ENCODE measurements around the gene PTPRN2.
"Not testable (repeated sequence)": the region's sequence is repeated elsewhere in the genome, so short reads cannot be mapped to it uniquely, and the experiment has no call there.

Gene PTPRN2

GRCh38 chr7:157789942-157790341 is 797.7 kb downstream of the PTPRN2 start:
- DNase-seq (ENCODE audit: low spot score), result no peak

- DNase-seq (ENCODE audit: low spot score), result no peak
Measured at GRCh38 chr7:157789094-157789493, 798.5 kb downstream of the PTPRN2 start.

- DNase-seq (ENCODE audit: low spot score), result no peak
Measured at GRCh38 chr7:157788573-157788972, 799.0 kb downstream of the PTPRN2 start.

DNA sequence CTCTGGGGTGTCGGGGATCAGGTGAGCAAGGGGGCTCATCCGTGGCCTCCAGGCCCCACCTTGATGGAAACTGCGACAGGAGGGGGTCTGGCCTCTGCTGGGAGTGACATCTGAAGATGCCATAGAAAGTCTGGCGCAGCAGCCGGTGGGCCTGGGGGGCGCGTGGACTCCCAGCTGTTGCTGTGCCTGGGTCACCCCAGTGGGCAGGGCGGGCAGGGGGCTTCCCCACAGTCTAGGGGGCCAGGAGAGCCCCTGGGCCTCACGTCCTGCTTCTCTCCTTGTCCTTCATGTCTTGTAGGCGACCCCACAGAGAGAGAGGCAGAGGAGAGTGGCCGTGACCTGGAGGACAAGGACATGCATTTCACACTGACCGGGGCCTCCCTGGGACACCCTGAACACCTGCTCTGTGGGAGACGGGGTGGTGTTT is 800.3 kb downstream of the PTPRN2 start:
- DNase-seq (ENCODE audit: low spot score), result no peak

DNA sequence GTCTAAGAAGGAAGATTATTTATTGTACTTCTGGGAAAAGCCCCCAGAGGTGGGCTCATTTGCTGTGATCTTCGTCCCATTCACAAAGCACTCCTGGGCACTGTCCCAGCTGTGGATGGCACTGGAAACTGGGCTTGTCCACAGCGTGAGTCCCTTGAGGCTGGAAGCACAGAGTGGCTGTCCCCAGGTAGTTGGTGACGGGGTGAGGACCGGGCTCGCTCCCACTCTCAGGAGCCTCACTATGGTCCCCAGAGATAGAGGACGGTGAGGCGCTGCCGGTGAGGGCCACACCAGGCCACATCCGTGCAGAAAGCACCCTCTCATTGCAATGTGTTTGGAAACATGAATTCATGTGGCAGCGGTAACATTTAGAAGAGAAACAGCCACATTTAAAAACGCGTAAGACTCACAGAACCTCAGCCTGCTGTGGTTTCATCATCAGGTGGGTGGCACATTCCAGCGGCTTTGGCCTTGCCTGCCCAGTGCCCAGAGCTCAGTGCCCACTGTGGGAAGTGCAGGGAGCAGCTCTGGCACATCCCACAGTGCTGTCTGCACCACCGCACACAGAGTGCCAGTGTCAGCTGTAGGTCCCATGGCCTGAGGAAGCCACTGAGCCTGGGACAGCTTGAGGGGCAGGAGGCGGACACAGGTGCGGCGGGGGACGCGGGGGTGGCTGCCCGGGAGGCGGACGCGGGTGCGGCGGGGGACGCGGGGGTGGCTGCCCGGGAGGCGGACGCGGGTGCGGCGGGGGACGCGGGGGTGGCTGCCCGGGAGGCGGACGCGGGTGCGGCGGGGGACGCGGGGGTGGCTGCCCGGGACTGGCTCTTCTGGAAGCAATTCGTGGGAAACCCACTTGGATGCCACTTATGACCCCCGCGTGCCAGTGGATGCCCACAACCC is 801.0 kb downstream of the PTPRN2 start:
- DNase-seq (ENCODE audit: low spot score), result no peak

- no peak for DNase-seq (ENCODE audit: low spot score)
Measured at GRCh38 chr7:157785486-157786186, 802.0 kb downstream of the PTPRN2 start.

DNA sequence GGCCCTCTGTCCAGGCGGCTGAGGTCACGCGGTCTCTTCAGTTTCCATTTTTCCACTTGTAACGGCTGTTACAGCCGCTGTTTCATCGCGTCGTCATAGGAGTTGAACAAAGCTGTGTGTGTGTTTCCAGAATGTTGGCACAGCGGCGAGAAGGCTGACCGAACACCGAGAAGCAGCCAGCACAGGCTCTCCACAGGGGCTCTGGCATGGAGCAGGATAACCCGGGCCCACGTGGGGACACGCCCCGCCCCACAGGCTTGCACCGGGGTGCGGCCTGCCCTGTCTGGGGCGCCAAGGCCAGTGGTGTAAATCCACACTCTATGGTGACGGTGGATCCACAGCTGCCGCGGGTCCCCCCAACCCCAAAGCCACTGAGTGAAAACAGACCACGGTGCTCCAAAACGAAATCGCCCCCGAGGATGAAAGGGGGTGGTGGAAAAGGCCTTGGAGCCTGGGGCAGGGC is 802.6 kb downstream of the PTPRN2 start:
- no peak for DNase-seq (ENCODE audit: low spot score)

GRCh38 chr7:157784041-157784835 is 803.4 kb downstream of the PTPRN2 start:
- DNase-seq (ENCODE audit: low spot score), result no peak

DNA sequence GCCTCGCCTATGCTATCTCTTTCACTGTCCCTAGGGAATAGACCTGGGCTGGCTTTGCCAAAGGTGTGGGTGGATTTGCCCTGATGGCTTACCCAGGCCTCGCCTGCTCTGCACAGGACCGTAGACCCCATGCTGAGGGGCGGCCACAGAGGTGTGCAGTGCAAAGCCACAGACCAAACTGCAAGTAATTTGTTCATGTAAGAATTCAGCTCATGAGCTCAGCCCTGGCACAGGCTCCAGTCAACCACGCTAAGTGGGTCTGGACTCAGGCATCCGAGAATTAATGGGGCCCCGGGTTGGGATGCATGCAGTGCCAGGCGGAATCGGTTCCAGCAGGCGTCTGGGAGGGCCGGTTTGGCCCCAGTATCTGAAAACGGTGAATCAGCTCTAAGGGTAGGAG is 805.6 kb downstream of the PTPRN2 start:
- no peak for DNase-seq (ENCODE audit: low spot score)

- DNase-seq (ENCODE audit: low spot score), result no peak
Measured at GRCh38 chr7:157780721-157781120, 806.9 kb downstream of the PTPRN2 start.

GRCh38 chr7:157780312-157780711 is 807.3 kb downstream of the PTPRN2 start:
- no peak for DNase-seq (ENCODE audit: low spot score)

DNA sequence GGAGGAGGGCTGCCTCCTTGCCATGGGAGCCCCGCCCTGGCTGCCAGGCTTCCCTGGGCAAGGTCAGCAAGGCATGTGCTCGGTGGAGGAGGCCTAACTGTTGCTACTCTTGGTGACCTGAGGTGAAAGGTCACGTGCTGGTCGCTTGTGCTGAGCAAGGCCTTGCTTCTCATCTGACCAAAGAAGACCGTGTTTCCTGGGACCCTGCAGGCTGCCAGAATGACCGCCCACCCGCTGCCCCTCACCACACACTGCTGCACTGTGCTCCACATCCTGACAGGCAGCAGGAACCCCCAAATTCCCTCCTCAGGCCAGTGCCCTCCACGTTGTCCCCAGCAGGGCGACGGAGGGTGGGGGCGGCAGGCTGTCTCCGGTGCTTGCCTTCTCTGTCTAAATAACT is 808.4 kb downstream of the PTPRN2 start:
- no peak for DNase-seq (ENCODE audit: low spot score)

- DNase-seq (ENCODE audit: low spot score), result not testable (repeated sequence)
Measured at GRCh38 chr7:157777194-157777762, 810.3 kb downstream of the PTPRN2 start.

- DNase-seq (ENCODE audit: low spot score), result no peak
Measured at GRCh38 chr7:157775560-157776332, 811.9 kb downstream of the PTPRN2 start.

DNA sequence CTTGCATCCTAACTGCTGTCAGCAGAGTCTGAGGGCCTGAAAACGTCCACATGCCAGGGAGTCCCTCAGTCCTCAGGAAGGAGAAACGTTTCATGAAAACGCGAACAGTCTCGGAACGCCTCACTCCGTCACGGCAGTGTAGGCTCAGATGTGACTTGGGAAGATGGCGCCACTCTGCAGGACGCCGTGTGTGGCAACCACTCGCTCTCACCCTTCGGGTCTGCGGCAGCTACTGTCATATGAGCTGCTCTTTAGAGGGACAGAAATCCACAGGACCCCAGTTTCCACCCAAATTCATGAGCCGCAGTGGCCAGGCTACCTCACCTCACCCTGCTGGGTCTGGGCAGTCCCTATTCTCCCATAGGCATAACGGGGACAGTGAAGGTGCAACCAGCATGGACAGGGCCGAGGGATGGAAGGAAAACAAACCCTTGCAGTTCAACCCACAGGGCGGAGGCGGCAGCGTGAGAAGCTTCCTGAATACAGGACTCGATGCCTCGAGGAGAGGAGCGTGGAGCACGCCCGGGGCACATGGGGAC is 812.5 kb downstream of the PTPRN2 start:
- DNase-seq (ENCODE audit: low spot score), result no peak

DNA sequence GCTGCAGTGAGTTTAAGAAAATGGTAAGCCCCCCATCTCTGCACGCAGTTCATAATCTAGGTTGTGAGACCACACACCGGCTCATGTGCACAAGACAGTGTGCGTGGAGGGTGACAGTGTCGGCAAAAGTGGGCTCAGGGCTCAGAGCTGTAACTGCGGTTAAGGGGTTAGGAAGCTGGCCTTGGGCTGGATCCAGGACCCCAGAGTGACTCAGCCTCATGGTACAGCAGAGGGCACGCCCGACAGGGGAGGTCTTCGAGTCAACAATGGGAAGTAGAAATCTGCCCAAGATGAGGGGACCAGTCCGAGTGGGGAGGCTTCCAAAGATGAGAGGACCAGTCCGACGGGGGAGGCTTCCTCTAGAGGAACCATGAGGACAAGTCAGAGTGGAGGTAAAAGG is 813.1 kb downstream of the PTPRN2 start:
- no peak for DNase-seq (ENCODE audit: low spot score)

DNA sequence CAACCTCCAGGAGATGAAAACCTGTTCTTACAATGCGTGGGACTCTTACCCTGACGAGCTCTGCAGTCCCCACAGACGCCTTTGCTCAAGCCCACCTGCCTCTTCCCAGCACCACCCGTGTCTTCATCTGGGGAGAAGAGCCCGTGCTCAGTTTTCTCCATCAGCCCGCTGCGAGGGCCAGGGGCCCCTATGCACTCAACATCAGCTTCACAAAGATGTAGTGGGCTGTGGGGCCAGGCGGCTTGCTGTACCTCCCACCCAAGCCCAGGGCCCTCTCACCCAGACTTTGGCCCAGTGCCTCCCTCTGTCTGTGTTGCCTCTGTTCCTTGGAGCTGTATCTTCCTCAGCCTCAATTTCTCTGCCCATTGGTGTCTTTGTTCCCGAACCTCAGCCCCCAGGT is 814.3 kb downstream of the PTPRN2 start:
- DNase-seq (ENCODE audit: low spot score), result no peak

- no peak for DNase-seq (ENCODE audit: low spot score)
Measured at GRCh38 chr7:157772486-157773130, 815.0 kb downstream of the PTPRN2 start.

DNA sequence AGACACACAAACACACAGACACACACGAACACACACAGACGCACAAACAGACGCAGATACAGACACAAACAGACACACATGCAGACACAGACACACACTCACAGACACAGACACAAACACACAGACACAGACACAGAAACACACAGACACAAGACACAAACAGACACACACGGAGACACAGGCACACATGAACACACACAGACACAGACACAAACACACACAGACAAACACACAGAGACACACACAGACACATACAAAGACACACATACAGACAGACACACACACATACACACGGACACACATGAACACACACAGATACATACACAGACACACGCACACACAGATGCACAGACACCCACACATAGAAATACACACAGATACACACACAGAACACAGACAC is 815.9 kb downstream of the PTPRN2 start:
- no peak for DNase-seq (ENCODE audit: low spot score)

DNA sequence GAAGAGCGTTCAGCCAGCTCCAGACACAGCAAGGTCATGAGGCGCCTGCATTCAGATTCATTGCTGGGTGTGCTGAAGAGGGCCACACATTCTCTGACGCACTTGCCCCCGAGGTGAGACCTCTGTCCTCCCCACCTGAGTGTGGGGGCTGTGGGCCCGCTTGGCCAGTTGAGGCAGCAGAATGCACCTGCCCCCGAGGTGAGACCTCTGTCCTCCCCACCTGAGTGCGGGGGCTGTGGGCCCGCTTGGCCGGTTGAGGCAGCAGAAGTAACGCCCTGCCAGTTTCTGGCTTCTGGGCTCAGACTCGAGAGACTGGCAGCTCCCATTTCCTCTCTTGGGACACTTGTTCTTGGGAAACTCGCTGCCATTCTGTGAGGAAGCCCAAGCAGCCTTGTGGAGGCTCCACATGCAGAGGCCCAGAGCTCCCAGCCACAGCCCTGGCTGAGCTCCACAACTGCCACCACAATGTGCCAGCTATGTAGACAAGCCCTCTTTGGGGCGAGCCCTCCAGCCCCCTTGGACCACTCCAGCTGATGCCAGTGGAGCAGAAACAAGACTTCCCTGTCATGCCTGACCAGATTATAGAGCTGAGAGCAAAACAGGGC is 816.8 kb downstream of the PTPRN2 start:
- no peak for DNase-seq (ENCODE audit: low spot score)
